SU-DHL-6 (cell line): ENCODE measurements around the gene RDH16.

Experiments used
- H2AFZ ChIP-seq: fragments of 200-600 bp; sonication (generic); 2 replicates; pipeline ENCODE4 v1.6.1; 2014; ENCODE audit warnings: low read depth, mild to moderate bottlenecking, moderate library complexity, mixed read lengths, antibody characterized with exemption, low read length; ENCODE audit not compliant: severe bottlenecking
- H3F3A ChIP-seq: fragments of 200-600 bp; shearing (Covaris generic); 2 replicates; pipeline ENCODE4 v1.6.0; 2016; ENCODE audit warnings: antibody characterized with exemption, mild to moderate bottlenecking; ENCODE audit not compliant: insufficient read depth
- H3K27ac ChIP-seq: fragments of 200-600 bp; sonication (generic); 2 replicates; pipeline ENCODE4 v1.5.1; 2016; ENCODE audit warnings: low read depth, mild to moderate bottlenecking, low read length, moderate library complexity, mixed read lengths
- H3K27me3 ChIP-seq: fragments of 200-600 bp; sonication (generic), shearing (Covaris generic); 2 replicates; pipeline ENCODE4 v1.6.0; 2014; ENCODE audit warnings: mild to moderate bottlenecking, low read length
- H3K36me3 ChIP-seq: fragments of 200-600 bp; sonication (generic); 2 replicates; pipeline ENCODE4 v1.6.1; 2014; ENCODE audit warnings: mild to moderate bottlenecking, low read length, mixed read lengths
- H3K4me2 ChIP-seq: fragments of 300-600, 200-600 bp; shearing (Covaris generic), sonication (generic); 2 replicates; pipeline ENCODE4 v1.6.0; 2014; ENCODE audit warnings: low read length, low read depth, mild to moderate bottlenecking; ENCODE audit not compliant: poor library complexity, severe bottlenecking
- H3K4me3 ChIP-seq: fragments of 200-600 bp; sonication (generic); 2 replicates; pipeline ENCODE4 v1.5.1; 2014; ENCODE audit warnings: antibody characterized with exemption, low read length, mild to moderate bottlenecking, mixed read lengths; ENCODE audit not compliant: insufficient read depth, poor library complexity, severe bottlenecking
- H3K79me2 ChIP-seq: fragments of 200-600 bp; sonication (generic); 2 replicates; pipeline ENCODE4 v1.6.1; 2014; ENCODE audit warnings: mild to moderate bottlenecking, low read length, moderate library complexity; ENCODE audit not compliant: insufficient read depth
- H3K9ac ChIP-seq: fragments of 200-600 bp; sonication (generic); 2 replicates; pipeline ENCODE4 v1.7.0; 2014; ENCODE audit warnings: mild to moderate bottlenecking, low read length
- H3K9me2 ChIP-seq: fragments of 200-600 bp; sonication (generic); replicated peaks from 2 replicates; pipeline ENCODE4 v1.6.1; 2014; ENCODE audit warnings: low read length; ENCODE audit not compliant: insufficient read depth
- H3K9me3 ChIP-seq: fragments of 200-600 bp; sonication (generic); 2 replicates; pipeline ENCODE4 v1.6.1; 2014; ENCODE audit warnings: low read length, mixed read lengths; ENCODE audit not compliant: insufficient read depth
- H4K20me1 ChIP-seq: fragments of 200-600 bp; sonication (generic); 2 replicates; pipeline ENCODE4 v1.6.1; 2014; ENCODE audit warnings: low read depth, mild to moderate bottlenecking, antibody characterized with exemption, low read length, moderate library complexity, mixed read lengths
- EZH2phosphoT487 ChIP-seq: fragments of 200-600 bp; sonication (generic), shearing (Covaris generic); conservative IDR thresholded peaks from 2 replicates; pipeline ENCODE4 v1.6.1; 2018; ENCODE audit warnings: mild to moderate bottlenecking, antibody characterized with exemption, low read length, moderate library complexity, mixed read lengths
- TF ChIP-seq, protein P1 (sequence below): fragments of 200-600 bp; sonication (generic); IDR thresholded peaks from one replicate; pipeline ENCODE4 v1.5.1; 2017; ENCODE audit warnings: antibody characterized with exemption, mild to moderate bottlenecking, low read length, moderate library complexity; ENCODE audit not compliant: insufficient read depth, poor library complexity, severe bottlenecking

The RDH16 gene

GRCh38 chr12:56908136-56908535, 49.3 kb downstream of the RDH16 start:
- Histone ChIP-seq H3K4me3 (no peak overlapping the region), H3K9me3 (no peaks in the 10 kb centered on the region; the same call in 1 of the 2 replicates), H2AFZ (no peak overlapping the region), H3K9me2 (no peaks in the 10 kb centered on the region), H3K27me3 (no peaks in the 10 kb centered on the region), H3K27ac (no peak overlapping the region), H4K20me1 (no peaks in the 10 kb centered on the region), H3F3A (no peaks in the 10 kb centered on the region), H3K36me3 (no peaks in the 10 kb centered on the region), H3K4me2 (no peak overlapping the region), H3K9ac (no peak overlapping the region), H3K79me2 (no peaks in the 10 kb centered on the region)
- TF ChIP-seq, protein P1, sequence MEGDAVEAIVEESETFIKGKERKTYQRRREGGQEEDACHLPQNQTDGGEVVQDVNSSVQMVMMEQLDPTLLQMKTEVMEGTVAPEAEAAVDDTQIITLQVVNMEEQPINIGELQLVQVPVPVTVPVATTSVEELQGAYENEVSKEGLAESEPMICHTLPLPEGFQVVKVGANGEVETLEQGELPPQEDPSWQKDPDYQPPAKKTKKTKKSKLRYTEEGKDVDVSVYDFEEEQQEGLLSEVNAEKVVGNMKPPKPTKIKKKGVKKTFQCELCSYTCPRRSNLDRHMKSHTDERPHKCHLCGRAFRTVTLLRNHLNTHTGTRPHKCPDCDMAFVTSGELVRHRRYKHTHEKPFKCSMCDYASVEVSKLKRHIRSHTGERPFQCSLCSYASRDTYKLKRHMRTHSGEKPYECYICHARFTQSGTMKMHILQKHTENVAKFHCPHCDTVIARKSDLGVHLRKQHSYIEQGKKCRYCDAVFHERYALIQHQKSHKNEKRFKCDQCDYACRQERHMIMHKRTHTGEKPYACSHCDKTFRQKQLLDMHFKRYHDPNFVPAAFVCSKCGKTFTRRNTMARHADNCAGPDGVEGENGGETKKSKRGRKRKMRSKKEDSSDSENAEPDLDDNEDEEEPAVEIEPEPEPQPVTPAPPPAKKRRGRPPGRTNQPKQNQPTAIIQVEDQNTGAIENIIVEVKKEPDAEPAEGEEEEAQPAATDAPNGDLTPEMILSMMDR = no peak
- no peak for TF ChIP-seq EZH2phosphoT487

DNA sequence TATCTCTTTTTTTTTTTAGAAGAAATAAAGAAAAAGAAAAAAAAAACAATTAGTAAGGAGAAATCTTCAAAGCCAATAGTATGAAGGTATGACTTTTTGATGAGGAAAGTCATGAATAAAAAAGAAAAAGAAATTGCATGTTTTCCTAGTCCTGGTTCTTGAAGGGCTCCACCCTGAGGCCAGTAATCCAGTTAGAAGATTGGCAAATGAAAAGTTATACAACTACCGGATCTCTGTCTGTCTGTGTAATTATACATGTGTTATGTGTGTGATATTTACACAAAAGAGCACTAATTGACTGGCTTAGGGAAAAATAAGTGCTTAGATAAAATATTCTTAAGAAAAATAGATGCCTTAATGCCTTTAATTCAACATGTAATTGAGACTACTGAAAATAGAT, 51.6 kb downstream of the RDH16 start:
- TF ChIP-seq EZH2phosphoT487 = no peak
- TF ChIP-seq, protein P1 = no peak
- Histone ChIP-seq H3K36me3 (no peaks in the 10 kb centered on the region), H3K27me3 (no peaks in the 10 kb centered on the region), H3K4me2 (no peak overlapping the region), H3K4me3 (no peak overlapping the region), H3K79me2 (no peaks in the 10 kb centered on the region), H4K20me1 (no peaks in the 10 kb centered on the region), H3K9ac (no peak overlapping the region), H2AFZ (no peak overlapping the region), H3K9me3 (peaks cover 15% of the 10 kb centered on the region; the same call in 1 of the 2 replicates), H3K9me2 (no peaks in the 10 kb centered on the region), H3K27ac (no peak overlapping the region), H3F3A (no peaks in the 10 kb centered on the region)

GRCh38 chr12:56903374-56903773, 54.0 kb downstream of the RDH16 start:
- Histone ChIP-seq H2AFZ (no peak overlapping the region), H3K9me2 (no peaks in the 10 kb centered on the region), H4K20me1 (no peaks in the 10 kb centered on the region), H3K4me2 (no peak overlapping the region), H3K9ac (no peak overlapping the region), H3K4me3 (no peak overlapping the region), H3F3A (no peaks in the 10 kb centered on the region), H3K36me3 (no peaks in the 10 kb centered on the region), H3K9me3 (peaks cover 30% of the 10 kb centered on the region; the same call in 1 of the 2 replicates), H3K27ac (no peak overlapping the region), H3K27me3 (no peaks in the 10 kb centered on the region), H3K79me2 (no peaks in the 10 kb centered on the region)
- TF ChIP-seq, protein P1 = no peak
- no peak for TF ChIP-seq EZH2phosphoT487
